Thyroid gland (tissue), 4 donors: ENCODE measurements around the gene POLR3F.

Source experiments
- POLR2A ChIP-seq, 2 donors: fragments of 450-650 bp; IDR thresholded peaks; one replicate each; pipeline ENCODE4 v1.6.1; 2017; ENCODE audit warnings: antibody characterized with exemption in 2 of 2, mild to moderate bottlenecking in 2 of 2, moderate library complexity in 1 of 2
- TF ChIP-seq, protein P1 (sequence below), 6 experiments: fragments of 200-600 bp in 3 of 6; fragments of 450-650 bp in 3 of 6; sonication (generic) in 3 of 6; IDR thresholded peaks; one replicate each; pipeline ENCODE4 v1.5.1; 2016 to 2019; ENCODE audit warnings: antibody characterized with exemption in 6 of 6, mild to moderate bottlenecking in 2 of 6, inconsistent platforms in 1 of 6, moderate library complexity in 1 of 6

DNA sequence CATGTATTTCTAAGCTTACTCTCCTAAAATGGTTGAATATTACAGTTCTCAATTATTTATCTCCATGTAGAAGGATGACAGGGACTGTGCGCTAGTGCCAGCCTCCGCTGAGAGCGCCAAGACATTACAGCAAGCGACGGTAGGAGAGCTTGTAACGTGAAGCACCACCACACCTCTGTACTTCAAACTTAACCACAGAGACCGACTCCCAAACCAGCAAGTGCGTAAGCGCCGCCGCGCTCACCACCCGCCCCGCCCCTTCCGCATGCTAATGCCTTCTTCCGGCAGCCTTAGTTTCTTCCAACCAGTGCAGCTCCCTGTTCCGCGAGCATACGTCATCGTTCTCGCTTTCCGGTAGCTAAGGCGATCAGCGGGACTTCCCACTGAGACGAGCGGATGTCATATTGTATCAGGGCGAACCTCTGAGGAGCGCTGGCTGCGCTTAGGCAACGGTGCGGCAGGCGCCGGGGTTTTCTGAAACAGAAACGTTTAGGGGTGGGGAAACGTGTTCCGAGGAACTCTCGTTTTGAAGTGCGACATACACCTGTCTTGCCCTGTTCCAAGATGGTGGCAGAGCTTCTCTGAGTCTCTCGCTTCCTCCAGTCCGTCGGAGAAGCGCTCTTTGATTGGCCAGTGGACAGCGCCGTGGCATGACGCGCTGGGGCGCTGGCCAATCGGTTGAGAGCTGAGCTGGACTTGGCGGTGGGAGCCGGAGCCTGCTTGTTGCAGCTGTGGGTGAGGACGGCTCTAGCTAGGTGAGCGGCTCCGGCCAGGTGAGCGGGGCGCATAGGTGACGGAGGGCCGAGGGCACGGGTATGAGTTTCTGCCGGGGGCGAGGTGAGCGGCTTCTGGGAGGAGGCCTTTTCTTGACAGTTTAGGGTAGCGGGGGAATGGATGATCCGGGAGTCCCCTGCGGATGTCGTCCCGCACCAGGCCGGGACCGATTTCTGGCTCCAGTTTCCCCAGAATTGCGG lies 40.3 kb downstream of the POLR3F start, which contains the start of gene SEC23B:
- TF ChIP-seq, protein P1, sequence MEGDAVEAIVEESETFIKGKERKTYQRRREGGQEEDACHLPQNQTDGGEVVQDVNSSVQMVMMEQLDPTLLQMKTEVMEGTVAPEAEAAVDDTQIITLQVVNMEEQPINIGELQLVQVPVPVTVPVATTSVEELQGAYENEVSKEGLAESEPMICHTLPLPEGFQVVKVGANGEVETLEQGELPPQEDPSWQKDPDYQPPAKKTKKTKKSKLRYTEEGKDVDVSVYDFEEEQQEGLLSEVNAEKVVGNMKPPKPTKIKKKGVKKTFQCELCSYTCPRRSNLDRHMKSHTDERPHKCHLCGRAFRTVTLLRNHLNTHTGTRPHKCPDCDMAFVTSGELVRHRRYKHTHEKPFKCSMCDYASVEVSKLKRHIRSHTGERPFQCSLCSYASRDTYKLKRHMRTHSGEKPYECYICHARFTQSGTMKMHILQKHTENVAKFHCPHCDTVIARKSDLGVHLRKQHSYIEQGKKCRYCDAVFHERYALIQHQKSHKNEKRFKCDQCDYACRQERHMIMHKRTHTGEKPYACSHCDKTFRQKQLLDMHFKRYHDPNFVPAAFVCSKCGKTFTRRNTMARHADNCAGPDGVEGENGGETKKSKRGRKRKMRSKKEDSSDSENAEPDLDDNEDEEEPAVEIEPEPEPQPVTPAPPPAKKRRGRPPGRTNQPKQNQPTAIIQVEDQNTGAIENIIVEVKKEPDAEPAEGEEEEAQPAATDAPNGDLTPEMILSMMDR (IDR thresholded peaks at IDR 0.05), result peak in 1 of 6 experiments; percentile 9
- peak in 1 of 2 donors; percentile 81 for TF ChIP-seq POLR2A (IDR thresholded peaks at IDR 0.05)
